Measurements from ENCODE around the gene ZNF346. TPM values are rescaled to one million over a fixed set of nuclear protein-coding genes. Genes with fewer than 3 reads are reported as not detected.

Gene ZNF346
- total RNA-seq, 1 experiment from 2014 or later = 18.4 TPM

DNA sequence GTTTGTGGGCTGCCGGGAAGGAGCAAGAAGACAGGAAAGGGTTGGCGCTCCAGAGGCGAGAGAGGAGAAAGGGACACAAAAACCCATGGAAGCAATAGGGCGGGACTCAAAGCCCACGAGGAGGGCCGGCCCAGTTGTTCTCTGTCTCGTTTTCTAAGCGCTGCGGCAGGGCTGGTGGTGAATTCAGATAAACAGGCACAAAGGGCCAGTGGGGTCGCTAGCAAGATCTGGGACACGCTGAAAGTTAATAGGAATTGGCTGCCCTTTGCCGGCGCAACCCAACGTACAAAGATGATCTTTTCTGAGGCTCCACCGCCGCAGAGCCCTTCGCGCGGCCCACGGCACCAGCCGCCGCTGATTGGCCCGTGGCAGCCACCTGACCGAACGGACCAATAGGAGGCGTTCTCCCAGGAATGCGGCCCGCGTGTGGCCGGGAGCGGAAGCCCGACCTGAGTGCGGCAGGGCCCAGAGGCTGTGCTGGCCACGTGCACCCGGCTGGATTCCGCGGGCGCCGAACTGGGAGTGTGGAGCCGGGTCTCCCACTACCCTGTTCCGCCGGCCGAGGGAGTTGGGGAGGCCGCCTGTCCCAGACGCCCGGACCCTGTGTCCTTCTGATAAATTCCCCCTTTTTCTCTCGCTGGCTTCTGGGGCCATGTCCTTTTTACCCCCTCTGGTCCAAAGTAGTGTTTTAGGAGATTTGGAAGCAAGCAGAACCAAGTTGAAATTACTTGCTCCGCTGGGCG lies 94.3 kb downstream of the ZNF346 start (continued):
- TF ChIP-seq ARID4B (CRISPR knock-in tag; IDR thresholded peaks at IDR 0.05; ENCODE audit: borderline replicate concordance) (peak; percentile 98), NFATC4 (CRISPR knock-in tag; IDR thresholded peaks at IDR 0.05) (no peak), FOXP4 (CRISPR knock-in tag; IDR thresholded peaks at IDR 0.05) (peak; percentile 99), ZSCAN18 (CRISPR knock-in tag; IDR thresholded peaks at IDR 0.05) (no peak), SMAD4 (CRISPR knock-in tag; IDR thresholded peaks at IDR 0.05) (peak; percentile 92), ZNF512 (CRISPR knock-in tag; IDR thresholded peaks at IDR 0.05; ENCODE audit: borderline replicate concordance) (no peak), RORB (CRISPR knock-in tag; IDR thresholded peaks at IDR 0.05) (no peak), ATF3 (CRISPR knock-in tag; conservative IDR thresholded peaks at IDR 0.05) (peak; percentile 80; the same call in 1 of the 2 replicates), ZNF263 (CRISPR knock-in tag; IDR thresholded peaks at IDR 0.05; ENCODE audit: low read depth) (peak; percentile 76), TEAD4 (CRISPR knock-in tag; IDR thresholded peaks at IDR 0.05) (peak; percentile 97), PRRX2 (CRISPR knock-in tag; IDR thresholded peaks at IDR 0.05) (no peak), ZNF121 (CRISPR knock-in tag; IDR thresholded peaks at IDR 0.05) (peak; percentile 77), OVOL2 (CRISPR knock-in tag; IDR thresholded peaks at IDR 0.05; ENCODE audit: borderline replicate concordance) (no peak), SP1 (CRISPR knock-in tag; conservative IDR thresholded peaks at IDR 0.05) (peak; percentile 76), ZNF425 (CRISPR knock-in tag; conservative IDR thresholded peaks at IDR 0.05) (no peak), CREM (CRISPR knock-in tag; IDR thresholded peaks at IDR 0.05) (peak; percentile 71; the same call in 1 of the 2 replicates), ZNF138 (CRISPR knock-in tag; conservative IDR thresholded peaks at IDR 0.05) (peak; percentile 93; the same call in 1 of the 2 replicates), ZNF317 (CRISPR knock-in tag; IDR thresholded peaks at IDR 0.05; ENCODE audit: borderline replicate concordance, low read depth) (peak; percentile 66; the same call in 1 of the 2 replicates), NR3C1 (CRISPR knock-in tag; conservative IDR thresholded peaks at IDR 0.05; ENCODE audit: low read depth) (no peak), ETV6 (CRISPR knock-in tag; IDR thresholded peaks at IDR 0.05) (peak; percentile 99), ATF1 (CRISPR knock-in tag; IDR thresholded peaks at IDR 0.05) (0 out of 2 replicates have a peak, but pooled peaks have one; percentile 34)
- TF ChIP-seq, protein P1, sequence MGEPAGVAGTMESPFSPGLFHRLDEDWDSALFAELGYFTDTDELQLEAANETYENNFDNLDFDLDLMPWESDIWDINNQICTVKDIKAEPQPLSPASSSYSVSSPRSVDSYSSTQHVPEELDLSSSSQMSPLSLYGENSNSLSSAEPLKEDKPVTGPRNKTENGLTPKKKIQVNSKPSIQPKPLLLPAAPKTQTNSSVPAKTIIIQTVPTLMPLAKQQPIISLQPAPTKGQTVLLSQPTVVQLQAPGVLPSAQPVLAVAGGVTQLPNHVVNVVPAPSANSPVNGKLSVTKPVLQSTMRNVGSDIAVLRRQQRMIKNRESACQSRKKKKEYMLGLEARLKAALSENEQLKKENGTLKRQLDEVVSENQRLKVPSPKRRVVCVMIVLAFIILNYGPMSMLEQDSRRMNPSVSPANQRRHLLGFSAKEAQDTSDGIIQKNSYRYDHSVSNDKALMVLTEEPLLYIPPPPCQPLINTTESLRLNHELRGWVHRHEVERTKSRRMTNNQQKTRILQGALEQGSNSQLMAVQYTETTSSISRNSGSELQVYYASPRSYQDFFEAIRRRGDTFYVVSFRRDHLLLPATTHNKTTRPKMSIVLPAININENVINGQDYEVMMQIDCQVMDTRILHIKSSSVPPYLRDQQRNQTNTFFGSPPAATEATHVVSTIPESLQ (CRISPR knock-in tag; IDR thresholded peaks at IDR 0.05) = no peak
- TF ChIP-seq, protein P2, sequence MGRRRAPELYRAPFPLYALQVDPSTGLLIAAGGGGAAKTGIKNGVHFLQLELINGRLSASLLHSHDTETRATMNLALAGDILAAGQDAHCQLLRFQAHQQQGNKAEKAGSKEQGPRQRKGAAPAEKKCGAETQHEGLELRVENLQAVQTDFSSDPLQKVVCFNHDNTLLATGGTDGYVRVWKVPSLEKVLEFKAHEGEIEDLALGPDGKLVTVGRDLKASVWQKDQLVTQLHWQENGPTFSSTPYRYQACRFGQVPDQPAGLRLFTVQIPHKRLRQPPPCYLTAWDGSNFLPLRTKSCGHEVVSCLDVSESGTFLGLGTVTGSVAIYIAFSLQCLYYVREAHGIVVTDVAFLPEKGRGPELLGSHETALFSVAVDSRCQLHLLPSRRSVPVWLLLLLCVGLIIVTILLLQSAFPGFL (CRISPR knock-in tag; IDR thresholded peaks at IDR 0.05; ENCODE audit: borderline replicate concordance) = no peak

Measured in WTC11 (cell line).